PC-9 (cell line): ENCODE results near the gene GUK1.

Experiments
- EZH2 ChIP-seq: fragments of 200-600 bp; sonication (generic); IDR thresholded peaks from 2 replicates; pipeline ENCODE4 v1.8.0; 2017; ENCODE audit warnings: antibody characterized with exemption, low read depth
- TF ChIP-seq, protein P1 (sequence below): fragments of 200-600 bp; sonication (generic); conservative IDR thresholded peaks from 2 replicates; pipeline ENCODE4 v1.6.1; 2017; ENCODE audit warnings: mixed run types, antibody characterized with exemption, mild to moderate bottlenecking, moderate library complexity

DNA sequence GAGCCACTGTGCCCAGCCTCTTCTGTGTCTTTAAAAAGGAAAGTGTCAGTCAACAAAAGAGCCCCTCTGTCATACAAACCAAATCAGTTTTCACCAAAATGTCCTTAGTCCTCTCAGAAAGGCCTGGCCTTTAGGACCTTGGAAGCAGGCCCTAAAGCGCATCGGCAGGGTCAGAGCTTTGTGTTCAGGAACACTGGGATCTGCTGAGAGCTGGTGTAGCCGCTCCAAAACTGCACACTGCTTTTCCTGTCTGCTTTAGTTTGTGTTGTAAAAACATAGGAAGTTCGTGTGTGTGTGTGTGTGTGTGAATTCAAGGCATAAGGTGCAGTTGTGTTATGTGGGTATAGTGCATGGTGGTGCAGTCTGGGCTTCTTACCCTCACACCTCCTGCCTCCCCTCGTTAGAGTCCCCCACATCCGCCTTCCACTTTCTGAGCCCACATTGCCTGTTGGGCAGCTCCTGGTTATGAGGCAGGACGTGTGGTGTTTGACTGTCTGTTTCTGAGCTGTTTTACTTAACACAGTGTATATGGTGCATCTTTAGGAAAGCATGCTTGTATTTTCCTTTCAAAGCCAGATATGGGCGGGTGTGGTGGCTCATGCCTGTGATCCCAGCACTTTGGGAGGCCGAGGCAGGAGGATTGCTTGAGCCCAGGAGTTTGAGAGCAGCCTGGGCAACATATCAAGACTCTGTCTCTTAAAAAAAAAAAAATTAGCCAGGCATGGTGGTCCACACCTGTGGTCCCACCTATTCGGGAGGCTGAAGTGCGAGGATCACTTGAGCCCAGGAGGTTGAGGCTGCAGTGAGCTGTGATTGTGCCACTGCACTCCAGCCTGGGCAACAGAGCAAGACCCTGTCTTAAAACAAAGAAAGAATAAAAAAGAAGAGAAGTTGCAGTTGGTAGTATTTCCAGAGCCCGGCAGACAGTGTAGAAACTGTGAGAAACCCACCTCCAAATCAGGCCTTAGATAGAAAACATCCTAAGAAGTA is 37.9 kb downstream of the GUK1 start:
- TF ChIP-seq, protein P1, sequence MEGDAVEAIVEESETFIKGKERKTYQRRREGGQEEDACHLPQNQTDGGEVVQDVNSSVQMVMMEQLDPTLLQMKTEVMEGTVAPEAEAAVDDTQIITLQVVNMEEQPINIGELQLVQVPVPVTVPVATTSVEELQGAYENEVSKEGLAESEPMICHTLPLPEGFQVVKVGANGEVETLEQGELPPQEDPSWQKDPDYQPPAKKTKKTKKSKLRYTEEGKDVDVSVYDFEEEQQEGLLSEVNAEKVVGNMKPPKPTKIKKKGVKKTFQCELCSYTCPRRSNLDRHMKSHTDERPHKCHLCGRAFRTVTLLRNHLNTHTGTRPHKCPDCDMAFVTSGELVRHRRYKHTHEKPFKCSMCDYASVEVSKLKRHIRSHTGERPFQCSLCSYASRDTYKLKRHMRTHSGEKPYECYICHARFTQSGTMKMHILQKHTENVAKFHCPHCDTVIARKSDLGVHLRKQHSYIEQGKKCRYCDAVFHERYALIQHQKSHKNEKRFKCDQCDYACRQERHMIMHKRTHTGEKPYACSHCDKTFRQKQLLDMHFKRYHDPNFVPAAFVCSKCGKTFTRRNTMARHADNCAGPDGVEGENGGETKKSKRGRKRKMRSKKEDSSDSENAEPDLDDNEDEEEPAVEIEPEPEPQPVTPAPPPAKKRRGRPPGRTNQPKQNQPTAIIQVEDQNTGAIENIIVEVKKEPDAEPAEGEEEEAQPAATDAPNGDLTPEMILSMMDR: no peak
- TF ChIP-seq EZH2: no peak
